Measurements from ENCODE around the gene MTHFD2L.

DNA sequence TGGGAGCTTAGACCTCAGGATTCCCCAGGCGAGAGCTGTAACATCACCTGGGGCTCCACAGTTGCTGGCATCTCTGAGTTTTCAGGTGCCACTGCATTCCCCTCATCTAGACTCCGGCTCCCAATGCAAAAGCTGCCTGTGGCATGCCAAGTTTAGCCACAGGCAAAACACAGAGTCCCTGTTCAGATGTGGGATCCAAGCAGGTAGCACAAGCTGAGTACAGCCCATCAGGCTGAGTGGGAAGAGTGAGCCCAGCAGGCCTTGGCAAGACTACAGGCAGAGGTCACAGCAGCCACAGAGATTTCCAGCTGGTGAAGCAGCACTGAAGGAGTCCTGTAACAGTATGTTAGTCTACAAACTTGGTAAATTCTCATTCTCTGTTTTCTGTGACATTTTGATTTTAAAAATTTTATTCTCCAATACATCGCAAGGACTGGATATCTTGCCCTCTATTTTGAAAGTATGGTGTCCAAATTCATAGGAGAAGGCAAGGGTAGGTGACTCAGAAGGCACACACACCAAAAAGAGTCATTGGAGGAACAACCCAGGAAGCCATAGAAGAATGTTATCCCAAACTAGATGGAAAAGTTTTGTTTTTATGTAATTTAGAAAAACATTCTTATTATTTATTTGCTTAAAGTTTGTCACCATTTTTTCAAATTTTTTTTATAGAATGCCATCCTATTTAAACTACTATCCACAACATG is 45.4 kb upstream of the MTHFD2L start:
- TF ChIP-seq POLR2A (IDR thresholded peaks at IDR 0.05): no peak
- TF ChIP-seq, protein P1, sequence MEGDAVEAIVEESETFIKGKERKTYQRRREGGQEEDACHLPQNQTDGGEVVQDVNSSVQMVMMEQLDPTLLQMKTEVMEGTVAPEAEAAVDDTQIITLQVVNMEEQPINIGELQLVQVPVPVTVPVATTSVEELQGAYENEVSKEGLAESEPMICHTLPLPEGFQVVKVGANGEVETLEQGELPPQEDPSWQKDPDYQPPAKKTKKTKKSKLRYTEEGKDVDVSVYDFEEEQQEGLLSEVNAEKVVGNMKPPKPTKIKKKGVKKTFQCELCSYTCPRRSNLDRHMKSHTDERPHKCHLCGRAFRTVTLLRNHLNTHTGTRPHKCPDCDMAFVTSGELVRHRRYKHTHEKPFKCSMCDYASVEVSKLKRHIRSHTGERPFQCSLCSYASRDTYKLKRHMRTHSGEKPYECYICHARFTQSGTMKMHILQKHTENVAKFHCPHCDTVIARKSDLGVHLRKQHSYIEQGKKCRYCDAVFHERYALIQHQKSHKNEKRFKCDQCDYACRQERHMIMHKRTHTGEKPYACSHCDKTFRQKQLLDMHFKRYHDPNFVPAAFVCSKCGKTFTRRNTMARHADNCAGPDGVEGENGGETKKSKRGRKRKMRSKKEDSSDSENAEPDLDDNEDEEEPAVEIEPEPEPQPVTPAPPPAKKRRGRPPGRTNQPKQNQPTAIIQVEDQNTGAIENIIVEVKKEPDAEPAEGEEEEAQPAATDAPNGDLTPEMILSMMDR (IDR thresholded peaks at IDR 0.05): no peak

Data from testis (tissue), 2 donors.